ENCODE results near the gene KLF16.

DNA sequence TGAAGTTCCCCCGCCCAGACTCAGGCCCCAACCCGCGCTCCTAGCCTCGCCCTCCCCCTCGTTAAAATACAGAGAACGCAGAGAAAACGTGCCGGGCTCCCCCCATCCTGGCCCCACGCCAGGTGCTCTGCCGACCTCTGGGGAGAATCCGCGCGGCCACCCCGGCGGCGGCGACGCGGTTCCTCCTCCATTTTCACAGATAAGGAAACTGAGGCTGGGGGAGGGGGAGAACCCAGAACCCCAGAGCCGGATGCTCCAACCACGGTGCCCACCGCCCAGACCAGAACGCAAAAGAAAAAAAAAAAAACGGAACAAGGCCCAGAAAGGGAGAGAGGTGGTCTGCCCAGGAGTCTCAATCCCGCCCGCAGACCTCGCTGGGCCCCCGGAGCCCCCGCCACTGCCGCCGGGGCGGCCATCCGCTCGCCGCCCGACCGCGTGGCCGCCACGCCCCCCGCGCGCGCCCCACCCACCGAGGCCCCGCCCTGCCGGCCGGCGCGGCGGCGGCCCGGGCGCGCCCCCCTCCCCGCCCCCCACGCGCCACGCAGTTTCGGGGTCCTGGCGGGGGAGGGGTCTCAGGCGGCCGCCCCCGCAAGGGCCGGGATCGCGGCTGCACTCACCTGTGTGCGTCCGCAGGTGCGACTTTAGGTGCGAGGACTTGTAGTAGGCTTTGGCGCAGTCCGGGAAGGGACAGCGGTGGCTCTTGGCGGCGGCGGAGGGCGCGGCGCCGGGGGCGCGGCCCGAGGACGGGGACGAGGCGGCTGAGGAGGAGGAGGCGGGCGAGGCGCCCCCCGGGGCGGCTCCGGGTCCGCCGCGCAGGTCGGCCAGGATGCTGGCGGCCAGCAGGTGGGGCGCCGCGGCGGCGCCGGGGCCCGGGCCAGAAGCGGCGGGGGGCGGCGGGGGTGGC, 703 bp downstream of the KLF16 start:
- TF ChIP-seq CTCF (IDR thresholded peaks at IDR 0.05) (no peak), POLR2AphosphoS5 (IDR thresholded peaks at IDR 0.05) (no peak), POLR2A (IDR thresholded peaks at IDR 0.05) (no peak)
